BJ (cell line): ENCODE data around the gene SPNS2. TPM values are rescaled to one million over a fixed set of nuclear protein-coding genes. Genes with fewer than 3 reads are reported as not detected.

ENCODE experiments used
- CTCF ChIA-PET: fragments of 350-600 bp; formaldehyde crosslinking; extraction: SDS; loops from one replicate; lab custom pipeline; 2021; ENCODE audit warnings: antibody characterized with exemption, inconsistent platforms; lab: Yijun Ruan, JAX
- POLR2A ChIA-PET: fragments of 300-600 bp; sonication (Branson Sonifier 250); formaldehyde crosslinking; extraction: SDS; loops from one replicate; lab custom pipeline; 2021; ENCODE audit warnings: antibody characterized with exemption; lab: Charles Lee
- DNase-seq: peaks from one replicate; pipeline ENCODE4 v3.0.0-alpha.2; 2011; ENCODE audit warnings: low read depth
- H3K27me3 ChIP-seq: 2 replicates; pipeline ENCODE4 v1.6.0; 2011; ENCODE audit warnings: low read length; ENCODE audit not compliant: control insufficient read depth, insufficient read depth
- H3K36me3 ChIP-seq: 2 replicates; pipeline ENCODE4 v1.5.1; 2011; ENCODE audit warnings: low read length; ENCODE audit not compliant: control insufficient read depth, insufficient read depth
- H3K4me3 ChIP-seq: 2 replicates; pipeline ENCODE4 v1.5.1; 2011; ENCODE audit warnings: low read depth, mild to moderate bottlenecking, control low read depth, low read length
- polyA plus RNA-seq: library from polyadenylated mRNA; depleted of rRNA; stranded (reverse); fragments of >200 nt; gene quantifications from 2 replicates; pipeline ENCODE4 v1.2.3, GENCODE V29; 2011
- TF ChIP-seq, protein P1 (sequence below): IDR thresholded peaks from 2 replicates; pipeline ENCODE4 v1.5.1; 2011; ENCODE audit warnings: low read depth, mild to moderate bottlenecking, control low read depth, inconsistent platforms, low read length, moderate library complexity; ENCODE audit not compliant: insufficient read depth

Gene SPNS2
- polyA plus RNA-seq, 1 experiment = not detected

- Histone ChIP-seq H3K4me3 (no peak overlapping the region), H3K27me3 (peaks cover 5% of the 10 kb centered on the region), H3K36me3 (no peaks in the 10 kb centered on the region)
- ChIA-PET CTCF (no interaction called here), POLR2A (no interaction called here)
- DNase-seq = no peak
- TF ChIP-seq, protein P1, sequence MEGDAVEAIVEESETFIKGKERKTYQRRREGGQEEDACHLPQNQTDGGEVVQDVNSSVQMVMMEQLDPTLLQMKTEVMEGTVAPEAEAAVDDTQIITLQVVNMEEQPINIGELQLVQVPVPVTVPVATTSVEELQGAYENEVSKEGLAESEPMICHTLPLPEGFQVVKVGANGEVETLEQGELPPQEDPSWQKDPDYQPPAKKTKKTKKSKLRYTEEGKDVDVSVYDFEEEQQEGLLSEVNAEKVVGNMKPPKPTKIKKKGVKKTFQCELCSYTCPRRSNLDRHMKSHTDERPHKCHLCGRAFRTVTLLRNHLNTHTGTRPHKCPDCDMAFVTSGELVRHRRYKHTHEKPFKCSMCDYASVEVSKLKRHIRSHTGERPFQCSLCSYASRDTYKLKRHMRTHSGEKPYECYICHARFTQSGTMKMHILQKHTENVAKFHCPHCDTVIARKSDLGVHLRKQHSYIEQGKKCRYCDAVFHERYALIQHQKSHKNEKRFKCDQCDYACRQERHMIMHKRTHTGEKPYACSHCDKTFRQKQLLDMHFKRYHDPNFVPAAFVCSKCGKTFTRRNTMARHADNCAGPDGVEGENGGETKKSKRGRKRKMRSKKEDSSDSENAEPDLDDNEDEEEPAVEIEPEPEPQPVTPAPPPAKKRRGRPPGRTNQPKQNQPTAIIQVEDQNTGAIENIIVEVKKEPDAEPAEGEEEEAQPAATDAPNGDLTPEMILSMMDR = no peak
Observed at GRCh38 chr17:4492721-4493561, 5.7 kb upstream of the SPNS2 start.

GRCh38 chr17:4497101-4497824 lies 1.4 kb upstream of the SPNS2 start:
- no peak overlapping the region for H3K4me3 ChIP-seq
- TF ChIP-seq, protein P1 = no peak
- no peak for DNase-seq
- ChIA-PET CTCF (interaction anchor here (1.1 to 1.3 kb wide), 2 partner anchors 9 to 16 kb away, joined by 3 to 4 read pairs; no protein-coding TSS in a partner anchor), POLR2A (no interaction called here)
- H3K36me3 ChIP-seq = no peaks in the 10 kb centered on the region
- H3K27me3 ChIP-seq = peaks cover 24% of the 10 kb centered on the region

DNA sequence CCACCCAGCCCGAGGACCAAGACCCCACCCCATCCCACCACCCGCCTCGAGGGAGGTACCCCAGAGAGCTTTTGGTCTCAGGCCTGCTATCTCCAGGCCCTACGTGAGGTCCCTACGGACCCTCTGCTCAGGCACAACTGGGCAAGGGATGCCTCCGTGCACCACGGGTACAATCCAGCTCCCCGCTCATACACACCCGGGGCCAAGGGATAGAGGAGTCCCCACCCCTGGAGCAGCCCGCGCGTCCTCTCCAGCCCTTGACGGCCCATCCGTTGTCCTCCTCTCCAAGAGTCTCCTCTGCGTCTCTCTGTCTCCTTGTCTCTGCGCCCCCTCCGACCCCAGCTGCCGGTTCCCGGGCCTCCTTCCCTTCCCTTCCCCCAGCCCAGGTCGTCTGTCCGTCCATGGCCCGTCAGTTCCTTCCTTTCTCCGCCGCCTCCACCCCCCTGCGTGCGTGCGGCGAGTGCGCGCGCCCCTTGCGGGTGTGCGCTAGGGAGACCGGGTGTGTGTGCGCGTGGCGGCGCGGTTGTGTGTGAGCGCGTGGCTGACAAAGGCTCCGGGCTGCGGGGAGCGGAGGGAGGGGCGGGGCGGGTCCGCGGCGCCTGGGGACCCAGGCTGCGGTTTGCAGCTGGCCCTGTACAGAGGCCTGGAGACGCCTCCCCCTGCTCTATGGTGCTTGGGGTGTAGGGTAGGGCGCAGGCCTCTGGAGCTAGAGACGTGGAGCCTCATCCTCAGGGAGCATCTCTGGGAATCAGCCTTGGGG lies 930 bp downstream of the SPNS2 start:
- peaks cover 34% of the 10 kb centered on the region for H3K27me3 ChIP-seq
- ChIA-PET CTCF (no interaction called here), POLR2A (no interaction called here)
- TF ChIP-seq, protein P1 = no peak
- H3K36me3 ChIP-seq = no peaks in the 10 kb centered on the region
- DNase-seq = no peak
- H3K4me3 ChIP-seq = no peak overlapping the region

GRCh38 chr17:4500191-4500571 lies 1.5 kb downstream of the SPNS2 start:
- H3K4me3 ChIP-seq = no peak overlapping the region
- POLR2A ChIA-PET = no interaction called here
- DNase-seq = no peak
- CTCF ChIA-PET = no interaction called here
- no peaks in the 10 kb centered on the region for H3K36me3 ChIP-seq
- H3K27me3 ChIP-seq = peaks cover 38% of the 10 kb centered on the region
- TF ChIP-seq, protein P1 = no peak
